Measurements from ENCODE around the gene KHK. TPM values are rescaled to one million over a fixed set of nuclear protein-coding genes. Genes with fewer than 3 reads are reported as not detected.
A peak's percentile ranks its signal among the peaks of the same experiment; 100 is the strongest.

KHK gene
- 100 to 1,000 TPM; 101 to 283 (median 206) TPM for total RNA-seq
- long read RNA-seq, transcript KHK-201 (8 exons, 2,397 nt): major isoform, 47 of 83 reads
- long read RNA-seq, partial matches to known transcripts: 5 of 83 reads
- long read RNA-seq, other reads (novel, unspliced or antisense): 28 of 83 reads

GRCh38 chr2:27086724-27087593, at the start of gene KHK:
Gene KHK, plus strand, starts transcription at chr2:27086772. Its CDS starts 488 bp downstream, at chr2:27087260.
- intact Hi-C loops (cut with DNase I): loop anchor here in 1 of 2 donors (10.0 kb wide), 2 partner anchors 62 to 122 kb away; no protein-coding TSS in a partner anchor
- peak within 1 kb of the TSS; percentile 59 to 80 (median 75) for H3K27ac ChIP-seq
- peak; percentile 62 to 78 (median 73) for ATAC-seq
- WGBS (ENCODE audit: insufficient coverage, low coverage, low lambda C conversion rate, missing lambda C conversion rate): under 1% methylated on average over 18 of the region's 54 CpGs
- peaks cover 0 to 30% (median 5%) of the 10 kb centered on the region in 4 donors for H3K4me1 ChIP-seq
- peak; percentile 89 to 92 (median 91) for DNase-seq
- H3K36me3 ChIP-seq: no peaks in the 10 kb centered on the region
- peak within 1 kb of the TSS; percentile 52 to 77 (median 64) for H3K4me3 ChIP-seq
- TF ChIP-seq POLR2A (IDR thresholded peaks at IDR 0.05): peak; percentile 79
- TF ChIP-seq CTCF (IDR thresholded peaks at IDR 0.05): peak in 2 of 4 donors; percentile 21 to 28
- no peaks in the 10 kb centered on the region for H3K27me3 ChIP-seq
- no peaks in the 10 kb centered on the region for H3K9me3 ChIP-seq

GRCh38 chr2:27038012-27038411, 48.6 kb upstream of the KHK start:
- TF ChIP-seq CTCF (IDR thresholded peaks at IDR 0.05): no peak
- no peak for TF ChIP-seq POLR2A (IDR thresholded peaks at IDR 0.05)
- peaks cover 0 to 13% (median 0%) of the 10 kb centered on the region in 4 donors for H3K4me1 ChIP-seq
- H3K9me3 ChIP-seq: no peaks in the 10 kb centered on the region
- DNase-seq (no peak), ATAC-seq (no peak)
- no peak overlapping the region for H3K4me3 ChIP-seq
- peaks cover 5 to 73% (median 42%) of the 10 kb centered on the region in 4 donors for H3K36me3 ChIP-seq
- no peak overlapping the region for H3K27ac ChIP-seq
- WGBS (ENCODE audit: insufficient coverage, low coverage, low lambda C conversion rate, missing lambda C conversion rate): 100% methylated on average over 2 of the region's 6 CpGs
- intact Hi-C loops (cut with DNase I): no loop called here
- no peaks in the 10 kb centered on the region for H3K27me3 ChIP-seq

GRCh38 chr2:27038631-27039339, 47.8 kb upstream of the KHK start:
- ATAC-seq: peak; percentile 55 to 80 (median 61)
- no peaks in the 10 kb centered on the region for H3K9me3 ChIP-seq
- DNase-seq: no peak
- H3K27me3 ChIP-seq: no peaks in the 10 kb centered on the region
- intact Hi-C loops (cut with DNase I): no loop called here
- WGBS (ENCODE audit: insufficient coverage, low coverage, low lambda C conversion rate, missing lambda C conversion rate): 48% methylated on average over 2 of the region's 17 CpGs
- TF ChIP-seq POLR2A (IDR thresholded peaks at IDR 0.05): no peak
- no peak for TF ChIP-seq CTCF (IDR thresholded peaks at IDR 0.05)
- peaks cover 5 to 73% (median 42%) of the 10 kb centered on the region in 4 donors for H3K36me3 ChIP-seq
- no peak overlapping the region for H3K4me3 ChIP-seq
- H3K4me1 ChIP-seq: peaks cover 0 to 10% (median 0%) of the 10 kb centered on the region in 4 donors
- no peak overlapping the region for H3K27ac ChIP-seq

GRCh38 chr2:27039426-27039825, 47.1 kb upstream of the KHK start:
- no peak overlapping the region for H3K4me3 ChIP-seq
- H3K27ac ChIP-seq: no peak overlapping the region
- H3K9me3 ChIP-seq: no peaks in the 10 kb centered on the region
- TF ChIP-seq POLR2A (IDR thresholded peaks at IDR 0.05) (no peak), CTCF (IDR thresholded peaks at IDR 0.05) (no peak)
- ATAC-seq: no peak
- no peaks in the 10 kb centered on the region for H3K27me3 ChIP-seq
- H3K36me3 ChIP-seq: peaks cover 5 to 73% (median 42%) of the 10 kb centered on the region in 4 donors
- 100% methylated on average over 3 of the region's 6 CpGs for WGBS (ENCODE audit: insufficient coverage, low coverage, low lambda C conversion rate, missing lambda C conversion rate)
- intact Hi-C loops (cut with DNase I): no loop called here
- no peak for DNase-seq
- H3K4me1 ChIP-seq: peaks cover 0 to 3% (median 0%) of the 10 kb centered on the region in 4 donors
